K562 (cell line): ENCODE results near the gene PAIP1. TPM values are rescaled to one million over a fixed set of nuclear protein-coding genes. Genes with fewer than 3 reads are reported as not detected.

ENCODE experiments used
- ATAC-seq: fragments of 200-7000 bp; cut with Tn5 transposase; 3 replicates; pipeline ENCODE4 v1.9.1; 2020; ENCODE audit warnings: moderate library complexity
- BruUV-seq: library from RNA; stranded (reverse); fragments of 400-500 nt; replicated peaks from 2 replicates; lab custom pipeline; 2021; lab: Mats Ljungman, UMichigan
- CTCF ChIA-PET: fragments of 300-600 bp; formaldehyde crosslinking; extraction: SDS; loops from one replicate; lab custom pipeline; 2021; ENCODE audit warnings: low intra/inter-chr PET ratio; lab: Yijun Ruan, JAX
- POLR2A ChIA-PET: fragments of 300-600, 350-650 bp; sonication (Branson Sonifier 250); formaldehyde crosslinking; extraction: SDS; loops from one replicate; lab custom pipeline; 2021; ENCODE audit warnings: antibody characterized with exemption, inconsistent platforms; lab: Yijun Ruan, JAX
- DNase-seq, 4 experiments: peaks; one replicate each; pipeline versions ENCODE4 v3.0.0 to v3.0.0-alpha.2; 2011 to 2018; ENCODE audit warnings: low spot score in 3 of 4, mixed read lengths in 3 of 4; ENCODE audit errors: extremely low read depth in 1 of 4
- FAIRE-seq: peaks from 2 replicates; lab custom pipeline; 2011; peaks lifted over from hg19 to GRCh38; lab: Jason Lieb, UNC
- H2AFZ ChIP-seq: 2 replicates; pipeline ENCODE4 v1.6.0; 2011; ENCODE audit warnings: low read depth, low read length, control low read depth, inconsistent platforms
- H3K27ac ChIP-seq: fragments of 200-600 bp; 3 replicates; pipeline ENCODE4 v1.8.0; 2011; ENCODE audit warnings: low read depth, mild to moderate bottlenecking, control low read depth, inconsistent platforms, low read length, moderate library complexity, mixed read lengths; ENCODE audit errors: extremely low read depth
- H3K27me3 ChIP-seq, 2 experiments: fragments of 300-600 bp in 1 of 2; 2 replicates in 1 of 2; 3 replicates in 1 of 2; pipeline versions ENCODE4 v1.6.0 to v1.8.0; 2011; ENCODE audit warnings: inconsistent platforms in 2 of 2, low read length in 2 of 2, mild to moderate bottlenecking in 1 of 2, mixed read lengths in 1 of 2, moderate library complexity in 1 of 2; ENCODE audit not compliant: control insufficient read depth in 2 of 2, insufficient read depth in 2 of 2
- H3K36me3 ChIP-seq: fragments of 300-600 bp; 3 replicates; pipeline ENCODE4 v1.8.0; 2011; ENCODE audit warnings: mild to moderate bottlenecking, low read length, inconsistent platforms; ENCODE audit not compliant: control insufficient read depth, insufficient read depth
- H3K4me1 ChIP-seq, 2 experiments: fragments of 200-600 bp in 1 of 2; replicated peaks in 1 of 2; 2 replicates in 1 of 2; 3 replicates in 1 of 2; pipeline versions ENCODE4 v1.5.1 to v1.8.0; 2011; ENCODE audit warnings: inconsistent platforms in 2 of 2, low read length in 2 of 2, mild to moderate bottlenecking in 1 of 2, mixed read lengths in 1 of 2, moderate library complexity in 1 of 2; ENCODE audit not compliant: control insufficient read depth in 2 of 2, insufficient read depth in 2 of 2
- H3K4me2 ChIP-seq: 2 replicates; pipeline ENCODE4 v1.6.1; 2011; ENCODE audit warnings: low read length, control low read depth, inconsistent platforms, mixed read lengths; ENCODE audit not compliant: insufficient read depth
- H3K4me3 ChIP-seq: fragments of 200-600 bp; sonication (generic), shearing (Covaris generic); 2 replicates; pipeline ENCODE4 v1.5.1; 2016; ENCODE audit warnings: control low read depth, inconsistent platforms
- H3K79me2 ChIP-seq: fragments of 200-600 bp; 3 replicates; pipeline ENCODE4 v1.8.0; 2011; ENCODE audit warnings: low read length, inconsistent platforms; ENCODE audit not compliant: control insufficient read depth, insufficient read depth
- H3K9ac ChIP-seq, 2 experiments: 2 replicates each; pipeline versions ENCODE4 v1.6.0 to v1.6.1; 2011; ENCODE audit warnings: low read depth in 2 of 2, low read length in 2 of 2, control low read depth in 1 of 2, inconsistent platforms in 1 of 2, mild to moderate bottlenecking in 1 of 2, mixed read lengths in 1 of 2; ENCODE audit not compliant: insufficient read depth in 1 of 2
- H3K9me1 ChIP-seq: one replicate; pipeline ENCODE4 v1.6.0; 2011; ENCODE audit warnings: inconsistent platforms, mild to moderate bottlenecking, low read length, moderate library complexity; ENCODE audit not compliant: control insufficient read depth, insufficient read depth
- H3K9me3 ChIP-seq: replicated peaks from 2 replicates; pipeline ENCODE4 v1.5.1; 2011; ENCODE audit warnings: low read depth, low read length, inconsistent platforms; ENCODE audit not compliant: control insufficient read depth, insufficient read depth
- H4K20me1 ChIP-seq: replicated peaks from 2 replicates; pipeline ENCODE4 v1.6.1; 2011; ENCODE audit warnings: low read length, inconsistent platforms, mixed read lengths; ENCODE audit not compliant: control insufficient read depth, insufficient read depth
- BRCA1 ChIP-seq, 2 experiments: fragments of 450-650 bp in 1 of 2; sonication (generic) in 1 of 2; formaldehyde crosslinking in 1 of 2; IDR thresholded peaks; 2 replicates each; pipeline versions ENCODE4 v1.5.0 to v1.6.1; 2017 to 2020; ENCODE audit warnings: mild to moderate bottlenecking in 1 of 2, missing genetic modification reagents in 1 of 2
- CEBPB ChIP-seq: fragments of 450-650 bp; IDR thresholded peaks from 2 replicates; pipeline ENCODE4 v1.6.1; 2016; ENCODE audit warnings: missing genetic modification characterization, missing compliant biosample characterization
- CEBPG ChIP-seq, 3 experiments: fragments of 200-800 bp in 1 of 3; sonication (Bioruptor generic) in 1 of 3; sonication (generic) in 1 of 3; formaldehyde crosslinking in 1 of 3; IDR thresholded peaks in 2 of 3; conservative IDR thresholded peaks in 1 of 3; 2 replicates each; pipeline versions ENCODE4 v1.6.1 to v1.8.0; 2016 to 2022; ENCODE audit warnings: missing compliant biosample characterization in 2 of 3, missing genetic modification characterization in 2 of 3, mild to moderate bottlenecking in 1 of 3, missing genetic modification reagents in 1 of 3
- POLR3A ChIP-seq: IDR thresholded peaks from 2 replicates; pipeline ENCODE4 v1.6.1; 2011; ENCODE audit warnings: borderline replicate concordance, mild to moderate bottlenecking, moderate library complexity; ENCODE audit not compliant: insufficient read length, insufficient read depth; ENCODE audit errors: extremely low read depth
- PRMT5 ChIP-seq: sonication (generic); formaldehyde crosslinking; IDR thresholded peaks from 2 replicates; pipeline ENCODE4 v1.5.0; 2020; ENCODE audit warnings: missing genetic modification reagents
- WGBS: fragments of 100-300 bp; shearing (Covaris generic); methylation state at CpG from one replicate; pipeline ENCODE4 v1.1.6; 2016; ENCODE audit warnings: low coverage, mixed read lengths; ENCODE audit not compliant: insufficient coverage; ENCODE audit errors: missing lambda C conversion rate; 5-methylcytosine and 5-hydroxymethylcytosine counted together
- in situ Hi-C: fragments of 300-500 bp; cut with MboI; formaldehyde crosslinking; loops from 4 replicates; pipeline ENCODE4 v1.15.0; 2018; ENCODE audit warnings: inconsistent platforms, mixed read lengths
- intact Hi-C: fragments of 100-400 bp; cut with micrococcal nuclease; formaldehyde crosslinking; loops from 2 replicates; pipeline ENCODE4 v1.14.2; 2022
- polyA plus RNA-seq, 8 experiments: library from polyadenylated mRNA; depleted of rRNA in 4 of 8; stranded (reverse) in 5 of 8; unstranded in 3 of 8; fragments of >200 nt; fragmentation: Nextera tagmentation in 2 of 8; fragmentation: Illumina TruSeq in 1 of 8; extraction: Ambion mirVana in 2 of 8; extraction: Trizol in 1 of 8; gene quantifications; 2 replicates each; pipeline versions ENCODE4 v1.2.1 to v1.2.3, GENCODE V29; 2011 to 2014; ENCODE audit warnings: inconsistent platforms in 1 of 8, missing spikeins in 1 of 8
- total RNA-seq, 7 experiments: library from RNA; depleted of rRNA in 6 of 7; stranded (reverse); fragments of >200 nt in 6 of 7; fragmentation: Illumina TruSeq in 2 of 7; extraction: Trizol in 2 of 7; gene quantifications; 2 replicates each; pipeline versions ENCODE4 v1.2.1 to v1.2.3, GENCODE V29; 2011 to 2021; ENCODE audit warnings: low replicate concordance in 1 of 7

Gene PAIP1
- total and polyA plus RNA-seq, 9 of the 15 experiments (the other 6 are each of a cell fraction or from before 2014, with no cell fraction given): 51.7 to 181 (median 102) TPM

- H3K9me3 ChIP-seq: no peaks in the 10 kb centered on the region
- no peaks in the 10 kb centered on the region for H3K9me1 ChIP-seq
- ATAC-seq (no peak), FAIRE-seq (no peak), DNase-seq (no peak)
- no peak overlapping the region for H3K27ac ChIP-seq
- no peak overlapping the region for H3K4me2 ChIP-seq
- ChIA-PET POLR2A (interaction anchor here (1.4 kb wide), 1 partner anchor 12 kb away, joined by 3 read pairs; no protein-coding TSS in a partner anchor), CTCF (no interaction called here)
- H2AFZ ChIP-seq: no peak overlapping the region
- H3K9ac ChIP-seq: no peak overlapping the region
- H3K36me3 ChIP-seq: peaks cover 51% of the 10 kb centered on the region; the same call in 2 of the 3 replicates
- H3K79me2 ChIP-seq: no peaks in the 10 kb centered on the region
- H4K20me1 ChIP-seq: no peaks in the 10 kb centered on the region
- no peaks in the 10 kb centered on the region for H3K27me3 ChIP-seq
- H3K4me1 ChIP-seq: no peaks in the 10 kb centered on the region
- no TSS peak for BruUV-seq
- in situ Hi-C loops: no loop called here
- intact Hi-C loops: no loop called here
- no peak overlapping the region for H3K4me3 ChIP-seq
- WGBS: 96% methylated on average over 1 of the region's 1 CpG
- TF ChIP-seq PRMT5 (CRISPR knock-in tag) (no peak), CEBPB (tag) (peak; percentile 93), BRCA1 (IDR thresholded peaks at IDR 0.05) (no peak), BRCA1 (CRISPR knock-in tag; IDR thresholded peaks at IDR 0.05) (no peak), POLR3A (no peak), CEBPG (CRISPR knock-in tag; IDR thresholded peaks at IDR 0.05) (no peak), CEBPG (tag; conservative IDR thresholded peaks at IDR 0.05 in 1 of 2, IDR thresholded peaks at IDR 0.05 in 1 of 2) (peak; percentile 69 to 96)
- TF ChIP-seq, all 486 proteins: peak for 2
Measured at GRCh38 chr5:43491326-43491725, 65.6 kb downstream of the PAIP1 start.
